ACC112 (cell line): ENCODE data around the gene ACVR1.

Source experiments
- H2AFZ ChIP-seq: fragments of 200-600 bp; sonication (generic); one replicate; pipeline ENCODE4 v1.6.0; 2017; ENCODE audit warnings: antibody characterized with exemption, low read length; ENCODE audit not compliant: unreplicated experiment
- H3K27ac ChIP-seq: fragments of 200-600 bp; sonication (generic); 2 replicates; pipeline ENCODE4 v1.5.1; 2014; ENCODE audit warnings: low read depth, mild to moderate bottlenecking, antibody characterized with exemption, low read length, moderate library complexity
- H3K27me3 ChIP-seq: fragments of 200-600 bp; sonication (generic); 2 replicates; pipeline ENCODE4 v1.6.1; 2014; ENCODE audit warnings: mild to moderate bottlenecking, antibody characterized with exemption, low read length, moderate library complexity, mixed read lengths; ENCODE audit not compliant: insufficient read depth
- H3K36me3 ChIP-seq: fragments of 200-600 bp; sonication (generic); 2 replicates; pipeline ENCODE4 v1.6.1; 2016; ENCODE audit warnings: mild to moderate bottlenecking, antibody characterized with exemption, low read length, moderate library complexity, mixed read lengths; ENCODE audit not compliant: insufficient read depth
- H3K4me1 ChIP-seq: fragments of 200-600 bp; sonication (generic); one replicate; pipeline ENCODE4 v1.6.1; 2016; ENCODE audit warnings: low read length, mixed read lengths; ENCODE audit not compliant: insufficient read depth, unreplicated experiment, control insufficient read depth
- H3K4me3 ChIP-seq: fragments of 200-600 bp; sonication (generic); 2 replicates; pipeline ENCODE4 v1.5.1; 2014; ENCODE audit warnings: mild to moderate bottlenecking, low read depth, low read length
- H3K79me2 ChIP-seq: fragments of 200-600 bp; sonication (generic); one replicate; pipeline ENCODE4 v1.6.0; 2016; ENCODE audit warnings: low read length; ENCODE audit not compliant: control insufficient read depth, unreplicated experiment, insufficient read depth

Gene ACVR1

GRCh38 chr2:157857881-157858280 is 18.2 kb downstream of the ACVR1 start:
- Histone ChIP-seq H3K4me3 (0 out of 2 replicates have a peak overlapping the region, but pooled peaks have one; percentile 43), H3K27ac (peak overlapping the region; percentile 96), H3K79me2 (peaks cover 47% of the 10 kb centered on the region), H2AFZ (peak overlapping the region; percentile 48), H3K36me3 (no peaks in the 10 kb centered on the region; the same call in 1 of the 2 replicates), H3K27me3 (no peaks in the 10 kb centered on the region), H3K4me1 (peaks cover 42% of the 10 kb centered on the region)

DNA sequence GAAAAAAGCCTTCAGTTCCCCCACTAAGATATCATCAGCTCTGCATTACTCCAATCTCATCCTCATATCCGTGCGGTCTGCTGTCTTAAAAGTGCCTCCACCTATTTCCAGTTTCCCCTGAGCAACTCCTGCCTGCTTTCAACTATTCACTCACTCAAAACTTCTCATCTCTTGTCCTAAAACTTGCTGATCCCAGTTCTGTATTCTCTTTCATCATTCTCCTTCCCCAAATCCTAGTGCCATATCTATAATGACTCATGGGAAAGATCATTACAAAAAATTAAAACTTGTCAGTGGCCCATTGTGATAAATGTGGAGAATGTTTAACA is 20.0 kb downstream of the ACVR1 start:
- Histone ChIP-seq H3K4me1 (peaks cover 45% of the 10 kb centered on the region), H3K36me3 (no peaks in the 10 kb centered on the region; the same call in 1 of the 2 replicates), H3K27ac (peak overlapping the region; percentile 96), H3K4me3 (peak overlapping the region; percentile 47), H2AFZ (peak overlapping the region; percentile 16), H3K79me2 (peaks cover 52% of the 10 kb centered on the region), H3K27me3 (no peaks in the 10 kb centered on the region)

- no peak overlapping the region for H2AFZ ChIP-seq
- peaks cover 44% of the 10 kb centered on the region for H3K79me2 ChIP-seq
- H3K27me3 ChIP-seq: no peaks in the 10 kb centered on the region
- no peak overlapping the region for H3K4me3 ChIP-seq
- peaks cover 50% of the 10 kb centered on the region for H3K4me1 ChIP-seq
- H3K36me3 ChIP-seq: 0 out of 2 replicates have a peak, but pooled peaks cover 2% of the 10 kb centered on the region
- H3K27ac ChIP-seq: no peak overlapping the region
These were observed 22.3 kb downstream of the ACVR1 start for GRCh38 chr2:157853820-157854219.

GRCh38 chr2:157853211-157853610 is 22.9 kb downstream of the ACVR1 start:
- H3K79me2 ChIP-seq: peaks cover 44% of the 10 kb centered on the region
- H3K27me3 ChIP-seq: no peaks in the 10 kb centered on the region

GRCh38 chr2:157849591-157849990 is 26.5 kb downstream of the ACVR1 start:
- Histone ChIP-seq H3K79me2 (peaks cover 52% of the 10 kb centered on the region), H3K4me1 (peaks cover 14% of the 10 kb centered on the region), H3K27ac (no peak overlapping the region)

More at GRCh38 chr2:157853211-157853610, 22.9 kb downstream of the ACVR1 start:
- Histone ChIP-seq H3K27ac (no peak overlapping the region), H3K4me1 (peaks cover 45% of the 10 kb centered on the region), H2AFZ (no peak overlapping the region), H3K4me3 (no peak overlapping the region), H3K36me3 (peaks cover 7% of the 10 kb centered on the region; the same call in 1 of the 2 replicates)

GRCh38 chr2:157848213-157848612 is 27.9 kb downstream of the ACVR1 start:
- Histone ChIP-seq H3K27me3 (no peaks in the 10 kb centered on the region), H2AFZ (no peak overlapping the region), H3K4me3 (no peak overlapping the region), H3K36me3 (peaks cover 17% of the 10 kb centered on the region), H3K4me1 (peaks cover 23% of the 10 kb centered on the region), H3K79me2 (peaks cover 57% of the 10 kb centered on the region), H3K27ac (no peak overlapping the region)

More at GRCh38 chr2:157849591-157849990, 26.5 kb downstream of the ACVR1 start:
- Histone ChIP-seq H3K4me3 (no peak overlapping the region), H3K36me3 (peaks cover 17% of the 10 kb centered on the region), H3K27me3 (no peaks in the 10 kb centered on the region), H2AFZ (no peak overlapping the region)

GRCh38 chr2:157845081-157845480 is 31.0 kb downstream of the ACVR1 start:
- H3K27ac ChIP-seq: no peak overlapping the region
- no peak overlapping the region for H2AFZ ChIP-seq
- H3K4me3 ChIP-seq: no peak overlapping the region
- no peaks in the 10 kb centered on the region for H3K27me3 ChIP-seq
- H3K79me2 ChIP-seq: peaks cover 61% of the 10 kb centered on the region
- peaks cover 36% of the 10 kb centered on the region for H3K4me1 ChIP-seq
- peaks cover 14% of the 10 kb centered on the region for H3K36me3 ChIP-seq

DNA sequence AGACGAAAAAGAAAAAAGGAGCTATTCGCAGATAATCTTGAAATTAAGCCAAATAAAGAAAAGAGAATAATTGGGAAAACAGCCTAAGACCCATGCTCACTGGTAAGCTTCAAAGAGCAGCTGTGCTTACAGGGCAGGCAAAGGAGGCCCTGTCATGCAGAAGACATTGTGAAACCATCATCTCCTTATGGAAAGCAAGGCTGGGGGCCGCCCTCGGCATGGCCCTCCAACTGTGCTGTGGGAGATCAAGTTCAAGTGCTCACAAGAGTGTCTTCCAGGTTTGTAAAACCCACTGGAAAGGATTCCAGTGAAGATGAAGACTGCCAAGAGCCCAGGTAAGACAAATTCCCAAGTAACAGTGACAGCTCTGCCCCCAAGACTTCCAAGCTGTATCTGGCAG is 32.2 kb downstream of the ACVR1 start:
- Histone ChIP-seq H2AFZ (no peak overlapping the region), H3K36me3 (peaks cover 14% of the 10 kb centered on the region), H3K27ac (no peak overlapping the region), H3K4me3 (no peak overlapping the region), H3K79me2 (peaks cover 61% of the 10 kb centered on the region), H3K4me1 (peaks cover 43% of the 10 kb centered on the region), H3K27me3 (no peaks in the 10 kb centered on the region)

DNA sequence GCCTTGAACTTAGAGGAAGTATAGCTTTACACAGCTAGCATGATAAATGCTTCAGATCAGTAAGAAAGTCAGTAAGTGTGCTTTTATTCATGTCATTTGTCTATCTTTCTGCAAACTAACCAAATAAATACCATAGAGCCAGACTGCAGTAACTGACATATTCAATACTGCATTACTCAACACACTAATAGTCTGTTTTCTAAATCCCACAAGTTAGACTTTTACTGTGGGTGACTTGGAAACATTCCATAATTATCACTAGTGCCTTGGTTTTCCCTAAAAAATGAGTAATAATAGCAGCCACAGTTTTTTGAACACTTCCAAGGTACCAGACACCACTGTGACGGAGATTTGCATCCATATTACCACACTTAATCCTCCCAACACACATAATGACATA is 33.0 kb downstream of the ACVR1 start:
- Histone ChIP-seq H3K79me2 (peaks cover 54% of the 10 kb centered on the region), H3K27me3 (no peaks in the 10 kb centered on the region), H2AFZ (no peak overlapping the region), H3K27ac (peak overlapping the region; percentile 3; the same call in 1 of the 2 replicates), H3K4me1 (peaks cover 51% of the 10 kb centered on the region), H3K36me3 (peaks cover 8% of the 10 kb centered on the region), H3K4me3 (no peak overlapping the region)

GRCh38 chr2:157842106-157842879 is 33.8 kb downstream of the ACVR1 start:
- H3K27me3 ChIP-seq: no peaks in the 10 kb centered on the region
- H3K4me3 ChIP-seq: no peak overlapping the region
- H3K27ac ChIP-seq: peak overlapping the region; percentile 3; the same call in 1 of the 2 replicates
- no peak overlapping the region for H2AFZ ChIP-seq
- peaks cover 5% of the 10 kb centered on the region; the same call in 1 of the 2 replicates for H3K36me3 ChIP-seq
- H3K4me1 ChIP-seq: peaks cover 59% of the 10 kb centered on the region
- peaks cover 55% of the 10 kb centered on the region for H3K79me2 ChIP-seq

GRCh38 chr2:157841485-157841884 is 34.6 kb downstream of the ACVR1 start:
- Histone ChIP-seq H3K27ac (no peak overlapping the region), H2AFZ (no peak overlapping the region), H3K79me2 (peaks cover 62% of the 10 kb centered on the region), H3K36me3 (no peaks in the 10 kb centered on the region), H3K4me3 (no peak overlapping the region), H3K4me1 (peaks cover 59% of the 10 kb centered on the region), H3K27me3 (no peaks in the 10 kb centered on the region)
